ENCODE measurements around the gene COL8A1.

DNA sequence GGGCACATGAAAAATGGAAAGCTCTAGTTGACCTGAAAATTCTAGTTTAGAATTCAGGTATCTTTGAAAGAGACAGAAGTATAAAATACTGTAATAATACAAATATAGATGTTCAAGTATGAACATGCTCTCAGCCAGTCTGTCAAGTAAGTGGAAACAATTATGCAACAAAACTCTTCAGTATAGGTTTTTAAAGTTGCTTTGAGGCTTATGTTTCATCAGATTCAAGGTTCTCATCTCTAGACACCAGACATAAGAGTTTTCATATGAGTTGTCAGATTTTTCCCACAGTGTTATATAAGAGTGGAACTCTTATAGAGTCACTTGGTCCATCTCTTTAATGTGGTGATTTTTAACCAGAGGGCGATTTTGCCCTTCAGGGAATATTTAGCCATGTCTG is 201.2 kb downstream of the COL8A1 start:
- TF ChIP-seq TAF1 (IDR thresholded peaks at IDR 0.05; ENCODE audit: low read depth) (no peak), EP300 (IDR thresholded peaks at IDR 0.05; ENCODE audit: borderline replicate concordance) (no peak), TCF12 (IDR thresholded peaks at IDR 0.05; ENCODE audit: low read depth) (no peak), RAD21 (IDR thresholded peaks at IDR 0.05; ENCODE audit: low read depth) (no peak), CREB1 (IDR thresholded peaks at IDR 0.05; ENCODE audit: low read depth) (no peak), EGR1 (IDR thresholded peaks at IDR 0.05) (no peak), TEAD4 (IDR thresholded peaks at IDR 0.05) (no peak)
- TF ChIP-seq, protein P1, sequence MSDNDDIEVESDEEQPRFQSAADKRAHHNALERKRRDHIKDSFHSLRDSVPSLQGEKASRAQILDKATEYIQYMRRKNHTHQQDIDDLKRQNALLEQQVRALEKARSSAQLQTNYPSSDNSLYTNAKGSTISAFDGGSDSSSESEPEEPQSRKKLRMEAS (IDR thresholded peaks at IDR 0.05) = no peak
- TF ChIP-seq, protein P2, sequence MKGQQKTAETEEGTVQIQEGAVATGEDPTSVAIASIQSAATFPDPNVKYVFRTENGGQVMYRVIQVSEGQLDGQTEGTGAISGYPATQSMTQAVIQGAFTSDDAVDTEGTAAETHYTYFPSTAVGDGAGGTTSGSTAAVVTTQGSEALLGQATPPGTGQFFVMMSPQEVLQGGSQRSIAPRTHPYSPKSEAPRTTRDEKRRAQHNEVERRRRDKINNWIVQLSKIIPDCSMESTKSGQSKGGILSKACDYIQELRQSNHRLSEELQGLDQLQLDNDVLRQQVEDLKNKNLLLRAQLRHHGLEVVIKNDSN (IDR thresholded peaks at IDR 0.05) = no peak
